Gastroesophageal sphincter (tissue), 3 donors: Measurements from ENCODE around the gene ETS1.

Experiments used
- CTCF ChIP-seq, 4 experiments: fragments of 200-600 bp in 2 of 4; fragments of 450-650 bp in 2 of 4; sonication (generic) in 1 of 4; IDR thresholded peaks; one replicate each; pipeline ENCODE4 v1.5.1; 2017 to 2019; ENCODE audit warnings: antibody characterized with exemption in 4 of 4, mild to moderate bottlenecking in 2 of 4, moderate library complexity in 2 of 4
- EP300 ChIP-seq: sonication (generic); formaldehyde crosslinking; IDR thresholded peaks from one replicate; pipeline ENCODE4 v1.6.1; 2017; ENCODE audit warnings: antibody characterized with exemption, mild to moderate bottlenecking
- POLR2A ChIP-seq, 2 donors: fragments of 450-650 bp; IDR thresholded peaks; one replicate each; pipeline ENCODE4 v1.6.1; 2017; ENCODE audit warnings: antibody characterized with exemption in 2 of 2, mild to moderate bottlenecking in 2 of 2, moderate library complexity in 1 of 2
- POLR2AphosphoS5 ChIP-seq: sonication (generic); formaldehyde crosslinking; IDR thresholded peaks from one replicate; pipeline ENCODE4 v1.6.1; 2017; ENCODE audit warnings: antibody characterized with exemption

- no peak for TF ChIP-seq CTCF (IDR thresholded peaks at IDR 0.05)
- no peak for TF ChIP-seq EP300
- no peak for TF ChIP-seq POLR2A (IDR thresholded peaks at IDR 0.05)
- TF ChIP-seq POLR2AphosphoS5, result no peak
These were observed 68.0 kb downstream of the ETS1 start for GRCh38 chr11:128519338-128519737.
